ENCODE measurements around the gene RNF14.

Gene RNF14

DNA sequence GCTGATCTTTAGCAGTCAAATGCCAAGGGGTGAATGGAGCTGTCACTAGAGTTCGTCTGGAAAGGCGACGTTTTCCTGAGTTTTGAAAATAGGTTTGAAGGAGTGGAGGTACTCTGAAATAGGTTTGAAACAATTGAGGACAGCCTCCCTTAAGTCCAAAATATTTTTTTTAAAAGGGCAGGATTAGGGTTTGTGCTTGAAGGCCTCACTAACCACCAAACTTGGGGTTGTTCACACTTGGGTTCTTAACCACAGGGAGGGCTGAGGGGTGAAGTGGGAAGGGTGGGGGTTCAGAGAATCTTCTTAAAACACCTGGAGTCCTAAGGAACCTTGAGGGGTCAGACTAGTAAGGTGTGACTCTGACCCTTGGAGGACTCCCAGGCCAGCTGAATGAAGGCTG lies 7.4 kb upstream of the RNF14 start:
- TF ChIP-seq, protein P1, sequence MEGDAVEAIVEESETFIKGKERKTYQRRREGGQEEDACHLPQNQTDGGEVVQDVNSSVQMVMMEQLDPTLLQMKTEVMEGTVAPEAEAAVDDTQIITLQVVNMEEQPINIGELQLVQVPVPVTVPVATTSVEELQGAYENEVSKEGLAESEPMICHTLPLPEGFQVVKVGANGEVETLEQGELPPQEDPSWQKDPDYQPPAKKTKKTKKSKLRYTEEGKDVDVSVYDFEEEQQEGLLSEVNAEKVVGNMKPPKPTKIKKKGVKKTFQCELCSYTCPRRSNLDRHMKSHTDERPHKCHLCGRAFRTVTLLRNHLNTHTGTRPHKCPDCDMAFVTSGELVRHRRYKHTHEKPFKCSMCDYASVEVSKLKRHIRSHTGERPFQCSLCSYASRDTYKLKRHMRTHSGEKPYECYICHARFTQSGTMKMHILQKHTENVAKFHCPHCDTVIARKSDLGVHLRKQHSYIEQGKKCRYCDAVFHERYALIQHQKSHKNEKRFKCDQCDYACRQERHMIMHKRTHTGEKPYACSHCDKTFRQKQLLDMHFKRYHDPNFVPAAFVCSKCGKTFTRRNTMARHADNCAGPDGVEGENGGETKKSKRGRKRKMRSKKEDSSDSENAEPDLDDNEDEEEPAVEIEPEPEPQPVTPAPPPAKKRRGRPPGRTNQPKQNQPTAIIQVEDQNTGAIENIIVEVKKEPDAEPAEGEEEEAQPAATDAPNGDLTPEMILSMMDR (IDR thresholded peaks at IDR 0.05; ENCODE audit: borderline replicate concordance, control extremely low read depth, extremely low read depth, insufficient read depth, missing control alignments): no peak
- DNase-seq (ENCODE audit: low spot score): no peak
- in situ Hi-C loops (cut with MboI; ENCODE audit: low sequenced_read_pairs, unreplicated experiment): no loop called here

DNA sequence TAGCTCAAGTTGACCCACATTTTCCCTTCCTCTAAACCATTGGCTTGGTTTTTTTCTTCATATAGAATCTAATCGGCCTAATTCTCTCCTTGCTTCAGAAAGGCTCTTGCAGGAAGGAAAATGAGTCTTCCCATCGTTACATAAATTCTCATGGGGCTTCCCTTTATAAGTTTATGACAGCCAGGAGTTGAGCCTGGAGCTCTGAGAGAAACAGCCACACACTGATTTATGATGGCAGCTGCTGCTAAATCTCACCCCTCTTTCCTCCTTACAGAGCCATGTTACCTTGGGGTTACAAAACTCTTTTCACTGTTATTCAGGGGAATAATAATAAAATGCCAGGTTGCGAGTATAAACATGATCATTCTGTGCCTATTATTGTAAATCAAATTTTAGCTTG lies 5.2 kb upstream of the RNF14 start:
- TF ChIP-seq, protein P1 (IDR thresholded peaks at IDR 0.05; ENCODE audit: borderline replicate concordance, control extremely low read depth, extremely low read depth, insufficient read depth, missing control alignments): no peak
- no peak for DNase-seq (ENCODE audit: low spot score)
- in situ Hi-C loops (cut with MboI; ENCODE audit: low sequenced_read_pairs, unreplicated experiment): no loop called here

DNA sequence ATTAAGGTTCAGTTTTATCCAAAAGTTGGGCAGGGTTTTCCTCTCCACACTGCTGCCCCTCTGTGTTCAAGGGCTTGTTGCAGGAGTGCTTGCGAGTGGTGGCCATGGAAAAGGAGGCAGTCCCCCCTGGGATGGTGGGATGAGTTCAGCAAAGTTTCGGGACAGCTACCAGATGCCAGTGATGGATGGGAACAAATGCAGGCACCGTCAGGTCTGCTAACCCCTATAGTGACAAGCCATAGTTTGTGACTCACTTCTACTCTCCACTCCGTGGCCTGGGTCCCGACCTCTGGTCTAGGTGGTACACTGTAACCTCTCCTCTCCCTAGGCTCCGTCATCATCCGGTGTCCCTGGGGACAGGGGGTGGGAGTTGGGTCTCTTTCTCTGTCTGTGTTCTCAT lies 3.8 kb upstream of the RNF14 start:
- TF ChIP-seq, protein P1 (IDR thresholded peaks at IDR 0.05; ENCODE audit: borderline replicate concordance, control extremely low read depth, extremely low read depth, insufficient read depth, missing control alignments): no peak
- in situ Hi-C loops (cut with MboI; ENCODE audit: low sequenced_read_pairs, unreplicated experiment): no loop called here

DNA sequence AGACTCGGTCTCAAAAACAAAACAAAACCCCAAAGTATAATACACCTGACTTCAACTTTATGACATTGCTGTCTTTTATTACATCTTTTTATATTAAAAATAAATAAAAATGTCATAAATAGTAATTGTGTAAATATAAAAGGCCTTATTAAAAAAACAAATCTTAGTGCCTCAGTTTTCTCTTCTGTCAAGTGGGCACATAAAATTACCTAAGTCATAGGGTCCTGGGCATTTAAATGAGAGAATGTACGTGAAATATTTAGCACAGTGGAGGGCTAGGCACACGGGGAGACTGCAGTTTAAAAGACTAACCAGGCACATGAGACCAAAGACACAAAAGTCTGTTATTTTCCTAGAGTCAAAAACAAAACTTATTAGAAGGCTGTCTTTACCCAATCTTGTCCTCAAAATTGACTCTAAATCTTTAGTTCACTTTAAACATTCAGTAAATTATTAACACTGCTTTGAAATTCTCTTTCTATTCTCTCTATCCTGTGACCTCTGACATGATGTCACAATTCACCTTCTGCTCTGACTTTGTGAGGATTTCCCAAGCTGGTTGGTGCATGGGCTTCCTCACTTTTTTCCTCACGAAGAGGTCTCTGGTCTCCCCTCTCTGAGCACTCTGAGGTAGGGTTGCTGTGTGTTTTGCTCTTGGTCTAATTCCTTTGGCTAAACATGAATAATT lies 2.5 kb upstream of the RNF14 start:
- in situ Hi-C loops (cut with MboI; ENCODE audit: low sequenced_read_pairs, unreplicated experiment): no loop called here
- no peak for DNase-seq (ENCODE audit: low spot score)

More for the DNA sequence above, 3.8 kb upstream of the RNF14 start:
- no peak for DNase-seq (ENCODE audit: low spot score)

DNA sequence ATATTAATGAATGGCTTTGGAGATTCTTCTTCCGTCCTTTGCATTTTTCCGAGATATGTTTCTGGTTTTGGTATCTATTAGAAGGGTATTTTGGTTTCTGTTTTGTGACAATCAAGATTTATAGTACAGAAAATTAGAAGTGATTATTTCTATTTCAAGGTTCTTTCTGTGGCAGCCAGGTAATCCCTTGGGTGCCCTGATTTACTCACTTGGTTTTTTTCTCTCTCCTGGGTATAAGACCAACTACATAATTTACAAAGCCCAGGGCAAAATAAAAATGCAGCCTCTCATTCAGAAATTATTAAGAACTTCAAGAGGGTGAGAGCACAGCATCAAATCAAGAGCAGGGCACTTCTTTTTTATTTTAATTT lies 2.0 kb upstream of the RNF14 start:
- in situ Hi-C loops (cut with MboI; ENCODE audit: low sequenced_read_pairs, unreplicated experiment): no loop called here
- DNase-seq (ENCODE audit: low spot score): no peak
- TF ChIP-seq, protein P1 (IDR thresholded peaks at IDR 0.05; ENCODE audit: borderline replicate concordance, control extremely low read depth, extremely low read depth, insufficient read depth, missing control alignments): no peak

More for the DNA sequence above, 2.5 kb upstream of the RNF14 start:
- TF ChIP-seq, protein P1 (IDR thresholded peaks at IDR 0.05; ENCODE audit: borderline replicate concordance, control extremely low read depth, extremely low read depth, insufficient read depth, missing control alignments): no peak

DNA sequence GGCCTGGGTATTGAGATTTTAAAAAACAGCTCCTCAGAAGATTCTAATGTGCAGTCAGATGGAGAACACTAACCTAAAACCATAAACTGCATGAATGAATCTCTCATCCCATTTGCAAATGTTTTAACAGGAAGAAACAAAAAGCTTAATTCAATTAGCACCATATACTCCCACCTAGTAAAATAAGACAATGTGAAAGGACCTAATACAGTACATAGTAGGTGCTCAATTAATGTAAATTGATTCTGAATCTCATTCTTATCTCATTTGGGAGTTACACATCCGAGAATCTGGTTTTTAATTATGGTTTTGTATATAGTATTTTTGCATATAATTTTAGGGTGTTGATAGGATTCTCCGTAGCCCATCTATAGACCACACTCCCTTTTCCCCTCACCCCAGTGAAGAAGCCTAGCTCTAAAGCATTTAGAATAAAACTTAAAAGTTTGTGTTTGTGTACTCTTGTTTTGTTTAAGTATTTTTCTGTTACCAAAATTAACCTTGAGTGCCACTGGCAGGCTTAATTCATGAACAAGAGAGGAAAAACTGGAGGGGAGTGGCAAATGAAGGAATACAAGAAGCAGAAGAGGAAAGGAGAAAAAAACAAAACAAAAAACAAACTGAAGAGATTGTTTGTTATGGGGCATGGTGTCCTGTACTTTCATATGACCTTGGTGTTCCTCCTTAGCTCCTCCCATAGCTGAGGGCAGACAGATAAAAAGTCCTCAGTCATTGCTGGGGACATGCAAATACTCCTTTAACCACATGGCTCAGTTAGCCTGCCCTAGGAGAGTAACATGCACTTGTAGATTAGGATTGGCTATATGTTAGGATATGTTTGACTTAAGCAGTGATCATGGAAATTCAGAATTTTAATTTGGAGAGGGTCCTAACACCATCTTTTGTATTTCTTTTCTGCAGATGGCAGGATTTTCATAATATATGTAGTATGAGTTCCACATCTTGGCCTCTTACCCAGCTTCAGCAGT lies 1.2 kb downstream of the RNF14 start:
- in situ Hi-C loops (cut with MboI; ENCODE audit: low sequenced_read_pairs, unreplicated experiment): no loop called here
- TF ChIP-seq, protein P1 (IDR thresholded peaks at IDR 0.05; ENCODE audit: borderline replicate concordance, control extremely low read depth, extremely low read depth, insufficient read depth, missing control alignments): no peak
- DNase-seq (ENCODE audit: low spot score): peak; percentile 76

Data from GM13976 (cell line).